SK-N-SH treated with all-trans-retinoic acid at 6 μM for 48 hours (cell line): ENCODE results near the gene RPL37.

ENCODE experiments used
- ATAC-seq: fragments of 200-7000 bp; cut with Tn5 transposase; 3 replicates; pipeline ENCODE4 v1.9.1; 2020; ENCODE audit warnings: mild to moderate bottlenecking, moderate library complexity
- ARNTL ChIP-seq: fragments of 450-650 bp; formaldehyde crosslinking; IDR thresholded peaks from 2 replicates; pipeline ENCODE4 v1.5.0; 2020; ENCODE audit warnings: low read depth, mild to moderate bottlenecking, moderate library complexity, borderline replicate concordance
- BACH2 ChIP-seq: fragments of 250-450 bp; sonication (Bioruptor Pico); IDR thresholded peaks from 2 replicates; pipeline ENCODE4 v1.9.0; 2021; ENCODE audit warnings: mild to moderate bottlenecking, borderline replicate concordance
- CSDC2 ChIP-seq: fragments of 250-450 bp; sonication (Bioruptor Pico); IDR thresholded peaks from 2 replicates; pipeline ENCODE4 v1.5.0; 2020; ENCODE audit warnings: mild to moderate bottlenecking, moderate library complexity
- ISL1 ChIP-seq: fragments of 250-450 bp; sonication (Bioruptor Pico); IDR thresholded peaks from 2 replicates; pipeline ENCODE4 v2.1.2; 2022; ENCODE audit warnings: mild to moderate bottlenecking, moderate library complexity
- OSR1 ChIP-seq: fragments of 250-450 bp; sonication (Bioruptor Pico); IDR thresholded peaks from 2 replicates; pipeline ENCODE4 v1.8.0; 2022; ENCODE audit warnings: moderate library complexity, mild to moderate bottlenecking, inconsistent platforms
- PPARA ChIP-seq: fragments of 250-450 bp; sonication (Bioruptor Pico); IDR thresholded peaks from 2 replicates; pipeline ENCODE4 v1.5.0; 2020; ENCODE audit warnings: mild to moderate bottlenecking, borderline replicate concordance
- RARB ChIP-seq: fragments of 250-450 bp; sonication (Bioruptor Pico); IDR thresholded peaks from 2 replicates; pipeline ENCODE4 v1.8.0; 2021; ENCODE audit warnings: mild to moderate bottlenecking, moderate library complexity
- SNAI2 ChIP-seq: fragments of 250-450 bp; sonication (Bioruptor Pico); IDR thresholded peaks from 2 replicates; pipeline ENCODE4 v1.5.0; 2020; ENCODE audit warnings: mild to moderate bottlenecking, moderate library complexity
- TCF4 ChIP-seq: fragments of 250-450 bp; sonication (Bioruptor Pico); IDR thresholded peaks from 2 replicates; pipeline ENCODE4 v1.8.0; 2021; ENCODE audit warnings: mild to moderate bottlenecking, moderate library complexity, borderline replicate concordance
- TOX ChIP-seq: fragments of 250-450 bp; sonication (Bioruptor Pico); IDR thresholded peaks from 2 replicates; pipeline ENCODE4 v1.8.0; 2021; ENCODE audit warnings: mild to moderate bottlenecking, moderate library complexity, borderline replicate concordance
- ZC3H10 ChIP-seq: fragments of 250-450 bp; sonication (Bioruptor Pico); IDR thresholded peaks from 2 replicates; pipeline ENCODE4 v1.5.1; 2021; ENCODE audit warnings: mild to moderate bottlenecking, moderate library complexity
- ZFP3 ChIP-seq: fragments of 250-450 bp; sonication (Bioruptor Pico); IDR thresholded peaks from 2 replicates; pipeline ENCODE4 v1.5.0; 2020; ENCODE audit warnings: mild to moderate bottlenecking, moderate library complexity
- ZFP30 ChIP-seq: fragments of 450-650 bp; formaldehyde crosslinking; IDR thresholded peaks from 2 replicates; pipeline ENCODE4 v1.5.0; 2022; ENCODE audit warnings: mild to moderate bottlenecking, moderate library complexity
- ZNF565 ChIP-seq: fragments of 450-650 bp; formaldehyde crosslinking; conservative IDR thresholded peaks from 2 replicates; pipeline ENCODE4 v1.5.0; 2020; ENCODE audit warnings: low read depth, mild to moderate bottlenecking, moderate library complexity
- ZNF70 ChIP-seq: fragments of 450-650 bp; formaldehyde crosslinking; IDR thresholded peaks from 2 replicates; pipeline ENCODE4 v1.5.0; 2020; ENCODE audit warnings: mild to moderate bottlenecking, moderate library complexity
- ZNF8 ChIP-seq: fragments of 450-650 bp; formaldehyde crosslinking; IDR thresholded peaks from 2 replicates; pipeline ENCODE4 v1.5.0; 2020; ENCODE audit warnings: mild to moderate bottlenecking, moderate library complexity
- TF ChIP-seq, protein P1 (sequence below): fragments of 250-450 bp; sonication (Bioruptor Pico); IDR thresholded peaks from 2 replicates; pipeline ENCODE4 v1.8.0; 2021; ENCODE audit warnings: low read depth, mild to moderate bottlenecking, moderate library complexity, borderline replicate concordance
- TF ChIP-seq, protein P2 (sequence below): fragments of 250-450 bp; sonication (Bioruptor Pico); IDR thresholded peaks from 2 replicates; pipeline ENCODE4 v1.5.1; 2021; ENCODE audit warnings: mild to moderate bottlenecking, moderate library complexity
- TF ChIP-seq, protein P3 (sequence below): fragments of 250-450 bp; sonication (Bioruptor Pico); IDR thresholded peaks from 2 replicates; pipeline ENCODE4 v1.5.1; 2020; ENCODE audit warnings: low read depth, mild to moderate bottlenecking, moderate library complexity
- TF ChIP-seq, protein P4 (sequence below): fragments of 250-450 bp; sonication (Bioruptor Pico); IDR thresholded peaks from 2 replicates; pipeline ENCODE4 v1.5.0; 2020; ENCODE audit warnings: mild to moderate bottlenecking, moderate library complexity
- TF ChIP-seq, protein P5 (sequence below): fragments of 250-450 bp; sonication (Bioruptor Pico); IDR thresholded peaks from 2 replicates; pipeline ENCODE4 v1.8.0; 2020; ENCODE audit warnings: mild to moderate bottlenecking, moderate library complexity, borderline replicate concordance

The RPL37 gene

DNA sequence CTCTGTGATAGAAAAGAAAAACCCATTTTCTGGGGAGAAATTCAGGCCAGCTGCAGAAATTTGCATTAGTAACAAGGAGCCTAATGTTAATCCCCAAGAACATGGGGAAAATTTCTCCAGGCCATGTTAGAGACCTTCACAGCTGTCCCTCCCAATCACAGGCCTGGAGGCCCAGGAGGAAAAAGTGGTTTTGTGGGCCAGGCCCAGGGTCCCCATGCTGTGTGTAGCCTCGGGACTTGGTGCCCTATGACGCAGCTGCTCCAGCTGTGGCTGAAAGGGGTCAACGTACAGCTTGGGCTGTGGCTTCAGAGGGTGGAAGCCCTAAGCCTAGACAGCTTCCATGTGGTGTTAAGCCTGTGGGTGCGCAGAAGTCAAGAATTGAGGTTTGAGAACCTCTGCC lies 47.3 kb upstream of the RPL37 start:
- TF ChIP-seq, protein P1, sequence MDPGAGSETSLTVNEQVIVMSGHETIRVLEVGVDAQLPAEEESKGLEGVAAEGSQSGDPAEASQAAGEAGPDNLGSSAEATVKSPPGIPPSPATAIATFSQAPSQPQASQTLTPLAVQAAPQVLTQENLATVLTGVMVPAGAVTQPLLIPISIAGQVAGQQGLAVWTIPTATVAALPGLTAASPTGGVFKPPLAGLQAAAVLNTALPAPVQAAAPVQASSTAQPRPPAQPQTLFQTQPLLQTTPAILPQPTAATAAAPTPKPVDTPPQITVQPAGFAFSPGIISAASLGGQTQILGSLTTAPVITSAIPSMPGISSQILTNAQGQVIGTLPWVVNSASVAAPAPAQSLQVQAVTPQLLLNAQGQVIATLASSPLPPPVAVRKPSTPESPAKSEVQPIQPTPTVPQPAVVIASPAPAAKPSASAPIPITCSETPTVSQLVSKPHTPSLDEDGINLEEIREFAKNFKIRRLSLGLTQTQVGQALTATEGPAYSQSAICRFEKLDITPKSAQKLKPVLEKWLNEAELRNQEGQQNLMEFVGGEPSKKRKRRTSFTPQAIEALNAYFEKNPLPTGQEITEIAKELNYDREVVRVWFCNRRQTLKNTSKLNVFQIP (CRISPR knock-in tag), result no peak
- TF ChIP-seq, protein P2, sequence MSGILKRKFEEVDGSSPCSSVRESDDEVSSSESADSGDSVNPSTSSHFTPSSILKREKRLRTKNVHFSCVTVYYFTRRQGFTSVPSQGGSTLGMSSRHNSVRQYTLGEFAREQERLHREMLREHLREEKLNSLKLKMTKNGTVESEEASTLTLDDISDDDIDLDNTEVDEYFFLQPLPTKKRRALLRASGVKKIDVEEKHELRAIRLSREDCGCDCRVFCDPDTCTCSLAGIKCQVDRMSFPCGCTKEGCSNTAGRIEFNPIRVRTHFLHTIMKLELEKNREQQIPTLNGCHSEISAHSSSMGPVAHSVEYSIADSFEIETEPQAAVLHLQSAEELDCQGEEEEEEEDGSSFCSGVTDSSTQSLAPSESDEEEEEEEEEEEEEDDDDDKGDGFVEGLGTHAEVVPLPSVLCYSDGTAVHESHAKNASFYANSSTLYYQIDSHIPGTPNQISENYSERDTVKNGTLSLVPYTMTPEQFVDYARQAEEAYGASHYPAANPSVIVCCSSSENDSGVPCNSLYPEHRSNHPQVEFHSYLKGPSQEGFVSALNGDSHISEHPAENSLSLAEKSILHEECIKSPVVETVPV (CRISPR knock-in tag), result no peak
- TF ChIP-seq ZNF70 (CRISPR knock-in tag) (no peak), ZC3H10 (CRISPR knock-in tag) (no peak), PPARA (CRISPR knock-in tag) (no peak), SNAI2 (CRISPR knock-in tag) (no peak), OSR1 (CRISPR knock-in tag) (no peak), ARNTL (CRISPR knock-in tag) (no peak), CSDC2 (CRISPR knock-in tag) (no peak), ISL1 (CRISPR knock-in tag) (no peak), RARB (CRISPR knock-in tag) (no peak), TOX (CRISPR knock-in tag) (no peak), BACH2 (CRISPR knock-in tag) (no peak), ZNF8 (CRISPR knock-in tag) (no peak), ZFP3 (CRISPR knock-in tag) (no peak)
- TF ChIP-seq, protein P3, sequence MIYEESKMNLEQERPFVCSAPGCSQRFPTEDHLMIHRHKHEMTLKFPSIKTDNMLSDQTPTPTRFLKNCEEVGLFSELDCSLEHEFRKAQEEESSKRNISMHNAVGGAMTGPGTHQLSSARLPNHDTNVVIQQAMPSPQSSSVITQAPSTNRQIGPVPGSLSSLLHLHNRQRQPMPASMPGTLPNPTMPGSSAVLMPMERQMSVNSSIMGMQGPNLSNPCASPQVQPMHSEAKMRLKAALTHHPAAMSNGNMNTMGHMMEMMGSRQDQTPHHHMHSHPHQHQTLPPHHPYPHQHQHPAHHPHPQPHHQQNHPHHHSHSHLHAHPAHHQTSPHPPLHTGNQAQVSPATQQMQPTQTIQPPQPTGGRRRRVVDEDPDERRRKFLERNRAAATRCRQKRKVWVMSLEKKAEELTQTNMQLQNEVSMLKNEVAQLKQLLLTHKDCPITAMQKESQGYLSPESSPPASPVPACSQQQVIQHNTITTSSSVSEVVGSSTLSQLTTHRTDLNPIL (CRISPR knock-in tag), result no peak
- TF ChIP-seq, protein P4, sequence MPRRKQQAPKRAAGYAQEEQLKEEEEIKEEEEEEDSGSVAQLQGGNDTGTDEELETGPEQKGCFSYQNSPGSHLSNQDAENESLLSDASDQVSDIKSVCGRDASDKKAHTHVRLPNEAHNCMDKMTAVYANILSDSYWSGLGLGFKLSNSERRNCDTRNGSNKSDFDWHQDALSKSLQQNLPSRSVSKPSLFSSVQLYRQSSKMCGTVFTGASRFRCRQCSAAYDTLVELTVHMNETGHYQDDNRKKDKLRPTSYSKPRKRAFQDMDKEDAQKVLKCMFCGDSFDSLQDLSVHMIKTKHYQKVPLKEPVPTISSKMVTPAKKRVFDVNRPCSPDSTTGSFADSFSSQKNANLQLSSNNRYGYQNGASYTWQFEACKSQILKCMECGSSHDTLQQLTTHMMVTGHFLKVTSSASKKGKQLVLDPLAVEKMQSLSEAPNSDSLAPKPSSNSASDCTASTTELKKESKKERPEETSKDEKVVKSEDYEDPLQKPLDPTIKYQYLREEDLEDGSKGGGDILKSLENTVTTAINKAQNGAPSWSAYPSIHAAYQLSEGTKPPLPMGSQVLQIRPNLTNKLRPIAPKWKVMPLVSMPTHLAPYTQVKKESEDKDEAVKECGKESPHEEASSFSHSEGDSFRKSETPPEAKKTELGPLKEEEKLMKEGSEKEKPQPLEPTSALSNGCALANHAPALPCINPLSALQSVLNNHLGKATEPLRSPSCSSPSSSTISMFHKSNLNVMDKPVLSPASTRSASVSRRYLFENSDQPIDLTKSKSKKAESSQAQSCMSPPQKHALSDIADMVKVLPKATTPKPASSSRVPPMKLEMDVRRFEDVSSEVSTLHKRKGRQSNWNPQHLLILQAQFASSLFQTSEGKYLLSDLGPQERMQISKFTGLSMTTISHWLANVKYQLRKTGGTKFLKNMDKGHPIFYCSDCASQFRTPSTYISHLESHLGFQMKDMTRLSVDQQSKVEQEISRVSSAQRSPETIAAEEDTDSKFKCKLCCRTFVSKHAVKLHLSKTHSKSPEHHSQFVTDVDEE (CRISPR knock-in tag), result no peak
- ATAC-seq, result no peak

DNA sequence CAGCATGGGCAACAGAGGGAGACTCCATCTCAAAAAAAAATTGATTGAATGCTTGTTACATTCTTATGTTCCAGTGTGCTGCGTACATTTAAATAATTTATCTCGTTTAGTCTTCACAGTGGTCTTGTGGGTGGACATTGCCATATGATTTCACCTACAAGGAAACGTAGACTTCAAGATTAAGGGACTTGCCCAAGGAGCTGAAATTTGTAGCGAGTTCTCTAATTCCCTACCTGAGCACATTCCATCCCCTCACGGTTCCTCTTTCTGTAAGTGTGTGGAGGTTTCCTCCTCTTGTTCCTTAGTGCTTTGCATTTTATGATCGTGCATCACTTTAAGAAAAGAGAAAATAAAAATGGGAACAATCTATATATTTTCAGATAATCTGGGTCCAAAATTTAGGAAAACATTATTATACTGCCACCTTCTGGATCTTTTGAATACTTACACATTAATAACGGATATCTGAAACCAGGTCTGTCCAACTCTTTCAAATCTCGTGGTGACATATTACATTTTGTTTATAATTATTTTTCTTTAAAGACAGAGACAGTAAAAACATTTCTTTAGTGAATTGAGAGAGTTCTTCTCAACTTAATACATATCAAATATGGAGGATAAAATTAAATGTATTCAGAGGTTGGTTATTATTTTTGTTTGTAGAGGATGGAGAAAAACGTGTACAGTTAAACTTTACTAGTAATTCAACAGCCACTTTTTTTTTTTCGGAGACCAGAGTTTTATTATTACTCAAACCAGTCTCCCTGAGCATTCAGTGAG lies 44.3 kb upstream of the RPL37 start:
- TF ChIP-seq, protein P4 (CRISPR knock-in tag), result no peak
- TF ChIP-seq PPARA (CRISPR knock-in tag) (no peak), OSR1 (CRISPR knock-in tag) (no peak), ZC3H10 (CRISPR knock-in tag) (no peak), TCF4 (CRISPR knock-in tag) (no peak), TOX (CRISPR knock-in tag) (no peak), ZNF565 (CRISPR knock-in tag) (no peak), ZNF8 (CRISPR knock-in tag) (no peak), ZFP30 (CRISPR knock-in tag) (no peak), ISL1 (CRISPR knock-in tag) (no peak), ZNF70 (CRISPR knock-in tag) (no peak), CSDC2 (CRISPR knock-in tag) (no peak)
- TF ChIP-seq, protein P5, sequence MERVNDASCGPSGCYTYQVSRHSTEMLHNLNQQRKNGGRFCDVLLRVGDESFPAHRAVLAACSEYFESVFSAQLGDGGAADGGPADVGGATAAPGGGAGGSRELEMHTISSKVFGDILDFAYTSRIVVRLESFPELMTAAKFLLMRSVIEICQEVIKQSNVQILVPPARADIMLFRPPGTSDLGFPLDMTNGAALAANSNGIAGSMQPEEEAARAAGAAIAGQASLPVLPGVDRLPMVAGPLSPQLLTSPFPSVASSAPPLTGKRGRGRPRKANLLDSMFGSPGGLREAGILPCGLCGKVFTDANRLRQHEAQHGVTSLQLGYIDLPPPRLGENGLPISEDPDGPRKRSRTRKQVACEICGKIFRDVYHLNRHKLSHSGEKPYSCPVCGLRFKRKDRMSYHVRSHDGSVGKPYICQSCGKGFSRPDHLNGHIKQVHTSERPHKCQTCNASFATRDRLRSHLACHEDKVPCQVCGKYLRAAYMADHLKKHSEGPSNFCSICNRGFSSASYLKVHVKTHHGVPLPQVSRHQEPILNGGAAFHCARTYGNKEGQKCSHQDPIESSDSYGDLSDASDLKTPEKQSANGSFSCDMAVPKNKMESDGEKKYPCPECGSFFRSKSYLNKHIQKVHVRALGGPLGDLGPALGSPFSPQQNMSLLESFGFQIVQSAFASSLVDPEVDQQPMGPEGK (CRISPR knock-in tag), result no peak
- TF ChIP-seq, protein P3 (CRISPR knock-in tag), result no peak
- TF ChIP-seq, all 23 proteins: peak for 0
- peak; percentile 61 for ATAC-seq
